CD14-positive monocyte (primary cell): ENCODE measurements around the gene NOSIP. TPM values are rescaled to one million over a fixed set of nuclear protein-coding genes. Genes with fewer than 3 reads are reported as not detected.

Experiments
- DNase-seq, 3 donors: peaks; one replicate each; pipeline ENCODE4 v3.0.0-alpha.2; 2011 to 2022
- H2AFZ ChIP-seq: 2 replicates; pipeline ENCODE4 v1.6.0; 2012; ENCODE audit warnings: mild to moderate bottlenecking, low read depth, low read length, inconsistent platforms; ENCODE audit not compliant: insufficient read depth, poor library complexity, severe bottlenecking
- H3K27ac ChIP-seq, 2 donors: 1 replicate in 1 of 2; 2 replicates in 1 of 2; pipeline ENCODE4 v1.5.1; 2012 to 2013; ENCODE audit warnings: low read length in 2 of 2, control low read depth in 1 of 2, inconsistent platforms in 1 of 2, low read depth in 1 of 2, mild to moderate bottlenecking in 1 of 2
- H3K27me3 ChIP-seq, 2 donors: one replicate each; pipeline versions ENCODE4 v1.6.0 to v1.6.1; 2011 to 2013; ENCODE audit warnings: low read length in 2 of 2; ENCODE audit not compliant: control insufficient read depth in 2 of 2, insufficient read depth in 2 of 2
- H3K36me3 ChIP-seq, 2 donors: replicated peaks in 1 of 2; 1 replicate in 1 of 2; 2 replicates in 1 of 2; pipeline versions ENCODE4 v1.5.1 to v1.6.1; 2012 to 2013; ENCODE audit warnings: low read length in 2 of 2, control low read depth in 1 of 2, inconsistent platforms in 1 of 2, mild to moderate bottlenecking in 1 of 2; ENCODE audit not compliant: insufficient read depth in 2 of 2, control insufficient read depth in 1 of 2
- H3K4me1 ChIP-seq, 2 donors: 1 replicate in 1 of 2; 2 replicates in 1 of 2; pipeline versions ENCODE4 v1.5.1 to v1.6.1; 2012 to 2013; ENCODE audit warnings: low read length in 2 of 2, control low read depth in 1 of 2, inconsistent platforms in 1 of 2, mild to moderate bottlenecking in 1 of 2, moderate library complexity in 1 of 2; ENCODE audit not compliant: insufficient read depth in 2 of 2, control insufficient read depth in 1 of 2
- H3K4me2 ChIP-seq: replicated peaks from 2 replicates; pipeline ENCODE3; 2012; ENCODE audit warnings: low read length, moderate library complexity, mild to moderate bottlenecking; ENCODE audit not compliant: poor library complexity, severe bottlenecking; ENCODE audit errors: extremely low read depth
- H3K4me3 ChIP-seq, 3 experiments: fragments of 200-600 bp in 1 of 3; sonication (generic) in 1 of 3; replicated peaks in 1 of 3; 1 replicate in 2 of 3; 2 replicates in 1 of 3; pipeline ENCODE4 v1.5.1; 2011 to 2013; ENCODE audit warnings: low read length in 3 of 3, mild to moderate bottlenecking in 3 of 3, control low read depth in 2 of 3, low read depth in 2 of 3, inconsistent platforms in 1 of 3, moderate library complexity in 1 of 3
- H3K79me2 ChIP-seq: 2 replicates; pipeline ENCODE4 v1.6.0; 2012; ENCODE audit warnings: mild to moderate bottlenecking, control low read depth, inconsistent platforms, low read length, moderate library complexity; ENCODE audit not compliant: insufficient read depth
- H3K9ac ChIP-seq: 2 replicates; pipeline ENCODE4 v1.6.0; 2017; ENCODE audit warnings: low read length, mild to moderate bottlenecking; ENCODE audit not compliant: insufficient read depth, poor library complexity, severe bottlenecking
- H3K9me3 ChIP-seq, 2 donors: replicated peaks in 1 of 2; 1 replicate in 1 of 2; 2 replicates in 1 of 2; pipeline versions ENCODE4 v1.5.1 to v1.6.1; 2012 to 2013; ENCODE audit warnings: low read length in 2 of 2, control low read depth in 1 of 2; ENCODE audit not compliant: control insufficient read depth in 1 of 2, insufficient read depth in 1 of 2
- H4K20me1 ChIP-seq: 2 replicates; pipeline ENCODE4 v1.6.0; 2012; ENCODE audit warnings: mild to moderate bottlenecking, low read length, control low read depth, moderate library complexity; ENCODE audit not compliant: insufficient read depth
- H3K27ac Mint-ChIP-seq, 7 donors: one replicate each; pipeline ENCODE4 v1.8.0; 2020; ENCODE audit warnings: mild to moderate bottlenecking in 7 of 7, mixed read lengths in 7 of 7, moderate library complexity in 6 of 7, inconsistent platforms in 2 of 7
- H3K27me3 Mint-ChIP-seq, 3 donors: one replicate each; pipeline ENCODE4 v1.8.0; 2021 to 2022; ENCODE audit warnings: low read depth in 3 of 3, mild to moderate bottlenecking in 3 of 3, mixed read lengths in 3 of 3, moderate library complexity in 3 of 3, inconsistent platforms in 1 of 3
- H3K36me3 Mint-ChIP-seq, 2 donors: one replicate each; pipeline ENCODE4 v1.8.0; 2020; ENCODE audit warnings: mixed read lengths in 2 of 2, inconsistent platforms in 1 of 2, mild to moderate bottlenecking in 1 of 2
- H3K4me1 Mint-ChIP-seq: one replicate; pipeline ENCODE4 v1.8.0; 2020; ENCODE audit warnings: mild to moderate bottlenecking, mixed read lengths
- H3K4me3 Mint-ChIP-seq, 2 donors: one replicate each; pipeline ENCODE4 v1.8.0; 2020; ENCODE audit warnings: mild to moderate bottlenecking in 2 of 2, mixed read lengths in 2 of 2, moderate library complexity in 1 of 2
- H3K9me3 Mint-ChIP-seq, 7 donors: one replicate each; pipeline ENCODE4 v1.8.0; 2020 to 2022; ENCODE audit warnings: mixed read lengths in 7 of 7, mild to moderate bottlenecking in 6 of 7, moderate library complexity in 6 of 7, inconsistent platforms in 2 of 7
- CTCF ChIP-seq: fragments of 200-600 bp; IDR thresholded peaks from one replicate; pipeline ENCODE4 v1.8.0; 2022; ENCODE audit warnings: antibody characterized with exemption, mild to moderate bottlenecking
- WGBS: methylation state at CpG from one replicate; pipeline ENCODE4 v1.1.5; 2013; ENCODE audit warnings: missing lambda C conversion rate; ENCODE audit not compliant: insufficient coverage; 5-methylcytosine and 5-hydroxymethylcytosine counted together
- intact Hi-C, 2 donors: fragments of 100-400 bp; cut with micrococcal nuclease; formaldehyde crosslinking; loops; one replicate each; pipeline versions ENCODE4 v1.15.0 to v1.15.1; 2023
- polyA plus RNA-seq, 3 donors: library from polyadenylated mRNA; depleted of rRNA in 1 of 3; unstranded in 2 of 3; stranded (reverse) in 1 of 3; fragments of 300-500 nt in 2 of 3; fragments of >200 nt in 1 of 3; fragmentation: Illumina TruSeq in 2 of 3; gene quantifications; 1 replicate in 2 of 3; 2 replicates in 1 of 3; pipeline ENCODE4 v1.2.3, GENCODE V29; 2012 to 2021

NOSIP gene
- polyA plus RNA-seq, 3 donors, result 63.4 to 120 (median 96.4) TPM

- no peaks in the 10 kb centered on the region for H3K9me3 ChIP-seq
- Mint-ChIP-seq H3K9me3 (no peaks in the 10 kb centered on the region), H3K36me3 (peaks cover 22 to 43% of the 10 kb centered on the region in 2 donors), H3K27me3 (no peaks in the 10 kb centered on the region), H3K4me1 (peaks cover 16% of the 10 kb centered on the region), H3K4me3 (no peak overlapping the region), H3K27ac (no peak overlapping the region)
- H3K4me3 ChIP-seq, result no peak overlapping the region
- WGBS, result no CpG with 5 or more reads among the region's 2 CpGs
- intact Hi-C loops, result no loop called here
- TF ChIP-seq CTCF, result no peak
- no peak overlapping the region for H3K9ac ChIP-seq
- no peak for DNase-seq
- peaks cover 16 to 40% of the 10 kb centered on the region in 2 donors for H3K36me3 ChIP-seq
- no peak overlapping the region for H3K4me2 ChIP-seq
- H2AFZ ChIP-seq, result no peak overlapping the region
- peaks cover 71% of the 10 kb centered on the region for H3K79me2 ChIP-seq
- H3K27ac ChIP-seq, result no peak overlapping the region
- H3K27me3 ChIP-seq, result no peaks in the 10 kb centered on the region
- H4K20me1 ChIP-seq, result peaks cover 51% of the 10 kb centered on the region
- peaks cover 1 to 8% of the 10 kb centered on the region in 2 donors for H3K4me1 ChIP-seq
Observed at GRCh38 chr19:49574206-49574755, 6.1 kb downstream of the NOSIP start.

- Mint-ChIP-seq H3K27me3 (no peaks in the 10 kb centered on the region), H3K4me1 (peaks cover 14% of the 10 kb centered on the region), H3K4me3 (no peak overlapping the region), H3K9me3 (no peaks in the 10 kb centered on the region), H3K36me3 (peaks cover 22 to 40% of the 10 kb centered on the region in 2 donors), H3K27ac (no peak overlapping the region)
- H3K79me2 ChIP-seq, result peaks cover 68% of the 10 kb centered on the region
- intact Hi-C loops, result no loop called here
- no peaks in the 10 kb centered on the region for H3K9me3 ChIP-seq
- TF ChIP-seq CTCF, result no peak
- H3K27me3 ChIP-seq, result no peaks in the 10 kb centered on the region
- DNase-seq, result no peak
- H3K9ac ChIP-seq, result peak overlapping the region; percentile 15
- WGBS, result no CpG with 5 or more reads among the region's 3 CpGs
- H3K4me1 ChIP-seq, result peaks cover 0 to 5% of the 10 kb centered on the region in 2 donors
- H4K20me1 ChIP-seq, result peaks cover 53% of the 10 kb centered on the region
- no peak overlapping the region for H2AFZ ChIP-seq
- no peak overlapping the region for H3K4me2 ChIP-seq
- no peak overlapping the region for H3K4me3 ChIP-seq
- no peak overlapping the region for H3K27ac ChIP-seq
- peaks cover 16 to 40% of the 10 kb centered on the region in 2 donors for H3K36me3 ChIP-seq
Observed at GRCh38 chr19:49573425-49573824, 6.9 kb downstream of the NOSIP start.
